ENCODE measurements around the gene TTC7B. TPM values are rescaled to one million over a fixed set of nuclear protein-coding genes. Genes with fewer than 3 reads are reported as not detected.
"Not testable (repeated sequence)": the region's sequence is repeated elsewhere in the genome, so short reads cannot be mapped to it uniquely, and the experiment has no call there.

TTC7B gene
- total RNA-seq, 1 donor from 2014 or later, result 82.6 TPM

DNA sequence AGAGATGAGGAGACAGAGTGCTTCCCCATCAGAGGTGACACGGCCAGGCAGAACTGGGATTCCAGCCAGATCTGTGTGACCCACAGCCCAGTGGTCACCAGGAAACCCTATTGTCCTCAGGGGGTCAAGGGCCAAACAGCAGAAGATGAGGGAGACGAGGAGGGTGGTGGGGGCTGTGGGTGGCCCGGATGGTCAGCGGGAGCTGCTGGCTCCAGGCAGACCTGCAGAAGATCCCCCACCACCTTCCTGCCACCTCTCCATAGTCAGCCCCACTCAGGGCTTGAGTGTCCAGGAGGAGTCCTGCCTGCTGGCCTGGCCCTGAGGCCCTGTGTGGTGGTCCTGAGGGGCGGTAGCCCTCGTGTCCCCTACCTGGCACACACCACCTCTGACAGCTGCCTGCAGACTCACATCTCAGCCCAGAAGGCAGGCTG is 282.6 kb downstream of the TTC7B start:
- no peak for DNase-seq (ENCODE audit: low read depth)
- TF ChIP-seq, protein P1, sequence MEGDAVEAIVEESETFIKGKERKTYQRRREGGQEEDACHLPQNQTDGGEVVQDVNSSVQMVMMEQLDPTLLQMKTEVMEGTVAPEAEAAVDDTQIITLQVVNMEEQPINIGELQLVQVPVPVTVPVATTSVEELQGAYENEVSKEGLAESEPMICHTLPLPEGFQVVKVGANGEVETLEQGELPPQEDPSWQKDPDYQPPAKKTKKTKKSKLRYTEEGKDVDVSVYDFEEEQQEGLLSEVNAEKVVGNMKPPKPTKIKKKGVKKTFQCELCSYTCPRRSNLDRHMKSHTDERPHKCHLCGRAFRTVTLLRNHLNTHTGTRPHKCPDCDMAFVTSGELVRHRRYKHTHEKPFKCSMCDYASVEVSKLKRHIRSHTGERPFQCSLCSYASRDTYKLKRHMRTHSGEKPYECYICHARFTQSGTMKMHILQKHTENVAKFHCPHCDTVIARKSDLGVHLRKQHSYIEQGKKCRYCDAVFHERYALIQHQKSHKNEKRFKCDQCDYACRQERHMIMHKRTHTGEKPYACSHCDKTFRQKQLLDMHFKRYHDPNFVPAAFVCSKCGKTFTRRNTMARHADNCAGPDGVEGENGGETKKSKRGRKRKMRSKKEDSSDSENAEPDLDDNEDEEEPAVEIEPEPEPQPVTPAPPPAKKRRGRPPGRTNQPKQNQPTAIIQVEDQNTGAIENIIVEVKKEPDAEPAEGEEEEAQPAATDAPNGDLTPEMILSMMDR (conservative IDR thresholded peaks at IDR 0.05; ENCODE audit: low read depth, low read length), result no peak
- no peak overlapping the region for H3K4me3 ChIP-seq (ENCODE audit: low read depth, low read length)

DNA sequence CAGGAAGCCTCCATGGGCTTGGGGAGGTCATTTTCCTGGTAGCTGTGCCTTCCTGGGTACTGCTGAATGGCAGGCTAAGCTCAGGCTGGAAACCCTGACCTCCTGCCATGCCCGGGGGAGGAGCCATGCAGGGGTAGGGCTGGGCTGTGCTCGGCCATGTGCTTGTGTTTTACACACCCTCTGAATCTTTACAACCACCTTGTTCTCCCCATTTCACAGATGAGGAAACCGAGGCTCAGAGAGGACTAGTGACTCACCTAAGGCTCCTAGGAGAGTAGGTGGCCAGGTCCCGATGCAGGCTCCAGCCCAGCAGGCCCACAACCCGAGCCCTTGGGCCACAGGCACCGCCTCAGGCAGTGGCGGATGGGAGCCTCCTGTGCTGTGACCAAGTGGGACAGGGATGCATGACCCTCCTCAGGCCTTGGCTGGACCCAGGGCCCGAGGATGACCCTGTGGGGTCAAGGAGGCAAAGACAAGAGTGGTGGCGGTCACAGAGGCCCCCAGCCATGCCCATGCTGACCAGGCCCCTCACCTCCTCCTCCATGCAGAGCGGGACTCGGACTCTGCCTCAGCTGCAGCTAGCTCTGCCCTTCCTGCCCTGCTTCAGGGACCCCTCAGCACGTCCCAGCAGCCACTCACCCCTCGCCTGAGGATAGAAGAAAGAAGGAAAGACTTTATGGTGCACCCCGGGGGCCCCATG is 283.3 kb downstream of the TTC7B start:
- no peak for DNase-seq (ENCODE audit: low read depth)
- TF ChIP-seq, protein P1 (conservative IDR thresholded peaks at IDR 0.05; ENCODE audit: low read depth, low read length), result no peak
- no peak overlapping the region for H3K4me3 ChIP-seq (ENCODE audit: low read depth, low read length)

DNA sequence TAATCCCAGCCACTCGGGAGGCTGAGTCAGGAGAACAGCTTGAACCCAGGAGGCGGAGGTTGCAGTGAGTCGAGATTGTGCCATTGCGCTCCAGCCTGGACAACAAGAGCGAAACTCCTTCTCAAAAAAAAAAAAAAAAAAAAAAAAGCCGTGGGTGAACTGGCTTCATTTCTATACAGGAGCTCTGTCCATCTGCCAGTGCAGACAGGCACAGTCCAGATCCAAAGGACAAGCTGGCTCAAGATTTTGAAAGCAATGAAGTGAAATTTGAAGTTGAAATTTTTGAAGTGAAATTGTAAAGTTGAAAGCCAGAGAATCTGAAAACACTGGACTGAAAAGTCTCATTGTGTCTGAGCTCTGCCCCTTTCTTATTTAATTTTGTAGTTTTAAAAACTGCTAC is 284.7 kb downstream of the TTC7B start:
- TF ChIP-seq, protein P1 (conservative IDR thresholded peaks at IDR 0.05; ENCODE audit: low read depth, low read length), result no peak
- H3K4me3 ChIP-seq (ENCODE audit: low read depth, low read length), result no peak overlapping the region
- DNase-seq (ENCODE audit: low read depth), result no peak

DNA sequence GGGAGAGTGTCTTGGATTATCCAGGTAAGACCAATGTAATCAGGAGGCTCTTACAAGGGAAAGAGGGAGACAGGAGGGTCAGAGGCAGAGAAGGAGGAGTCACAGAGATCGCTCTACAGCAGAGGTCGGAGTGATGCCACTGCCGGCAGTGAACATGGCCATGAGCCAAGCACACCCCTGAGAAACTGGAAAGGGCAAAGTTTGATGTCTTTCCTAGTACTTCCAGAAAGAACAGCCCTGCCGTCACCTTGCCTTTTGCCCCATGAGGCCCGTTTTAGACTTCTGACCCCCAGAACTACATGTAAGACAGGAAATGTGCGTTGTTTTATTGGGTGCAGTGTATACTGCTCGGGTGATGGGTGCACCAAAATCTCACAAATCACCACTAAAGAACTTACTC is 285.7 kb downstream of the TTC7B start:
- DNase-seq (ENCODE audit: low read depth), result no peak
- TF ChIP-seq, protein P1 (conservative IDR thresholded peaks at IDR 0.05; ENCODE audit: low read depth, low read length), result no peak
- H3K4me3 ChIP-seq (ENCODE audit: low read depth, low read length), result no peak overlapping the region

DNA sequence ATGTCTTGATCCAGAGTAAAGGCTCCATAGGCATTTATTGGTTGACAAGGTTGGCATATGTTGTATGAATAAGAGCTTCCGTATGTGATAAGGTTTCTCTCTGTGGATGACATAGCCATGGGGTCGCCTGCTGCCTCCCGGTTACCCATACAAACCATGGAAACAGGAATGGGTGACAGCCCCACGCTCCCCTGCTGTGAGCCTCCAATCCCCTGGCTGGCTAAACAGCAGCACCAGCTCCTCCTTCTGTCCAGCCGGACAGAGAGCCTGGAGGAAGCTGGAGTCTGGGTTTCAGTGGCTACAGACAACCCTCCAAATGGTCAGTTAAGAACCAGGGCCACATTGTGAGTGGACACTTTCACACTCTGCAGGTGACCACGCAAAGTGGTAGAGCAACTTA is 288.3 kb downstream of the TTC7B start:
- no peak overlapping the region for H3K4me3 ChIP-seq (ENCODE audit: low read depth, low read length)
- TF ChIP-seq, protein P1 (conservative IDR thresholded peaks at IDR 0.05; ENCODE audit: low read depth, low read length), result no peak
- DNase-seq (ENCODE audit: low read depth), result no peak

DNA sequence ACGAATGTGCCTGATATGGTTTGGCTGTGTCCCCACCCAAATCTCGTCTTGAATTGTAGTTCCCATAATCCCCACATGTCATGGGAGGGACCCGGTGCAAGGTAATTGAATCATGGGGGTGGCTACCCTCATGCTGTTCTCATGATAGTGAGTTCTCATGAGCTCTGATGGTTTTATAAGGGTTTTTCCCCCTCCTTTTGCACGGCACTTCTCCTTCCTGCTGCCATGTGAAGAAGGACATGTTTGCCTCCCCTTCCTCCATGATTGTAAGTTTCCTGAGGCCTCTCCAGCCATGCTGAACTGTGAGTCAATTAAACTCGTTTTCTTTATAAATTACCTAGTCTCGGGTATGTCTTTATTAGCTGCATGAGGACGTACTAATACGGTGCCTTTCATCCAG is 289.7 kb downstream of the TTC7B start:
- not testable (repeated sequence) for H3K4me3 ChIP-seq (ENCODE audit: low read depth, low read length); DNase-seq (ENCODE audit: low read depth)

DNA sequence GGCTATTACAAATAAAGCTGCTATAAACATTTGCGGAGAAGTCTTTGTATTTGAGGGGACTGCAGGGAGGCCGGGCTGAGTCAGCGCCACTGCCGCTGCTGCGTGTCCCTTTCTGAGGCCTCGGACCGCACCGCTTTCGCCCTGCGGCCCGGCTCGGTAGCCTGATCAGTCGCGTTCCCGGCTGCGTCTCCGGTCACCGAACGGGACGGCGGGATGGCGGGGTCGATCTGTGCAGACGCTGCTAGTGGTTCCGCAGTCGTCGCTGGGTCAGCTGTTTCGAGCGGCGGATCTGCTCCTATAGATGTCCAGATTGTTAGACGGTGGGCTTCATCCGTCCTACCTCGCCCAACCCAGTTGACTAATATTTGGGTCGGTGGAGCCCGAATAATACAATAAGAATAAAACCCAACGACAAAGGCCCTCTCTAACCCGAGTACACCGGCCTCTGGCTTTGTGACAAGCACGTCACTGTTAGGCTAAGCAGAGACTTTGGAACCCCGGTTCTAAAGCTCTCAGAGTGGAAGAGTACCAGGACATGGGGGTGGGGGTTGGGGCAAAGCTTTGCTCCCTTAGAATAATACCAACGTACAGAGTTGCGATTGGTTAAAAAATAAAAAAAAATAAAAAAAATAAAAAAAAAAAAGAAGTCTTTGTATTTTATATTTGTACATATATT is 290.7 kb downstream of the TTC7B start:
- not testable (repeated sequence) for H3K4me3 ChIP-seq (ENCODE audit: low read depth, low read length); DNase-seq (ENCODE audit: low read depth)
